Activated CD4-positive, alpha-beta memory T cell treated with anti-CD3 and anti-CD28 coated beads for 36 hours (primary cell): ENCODE data around the gene CABP1. TPM values are rescaled to one million over a fixed set of nuclear protein-coding genes. Genes with fewer than 3 reads are reported as not detected.

Experiments used
- total RNA-seq, 2 experiments: library from RNA; stranded (reverse); gene quantifications; one replicate each; pipeline ENCODE4 v1.2.3, GENCODE V29; 2021

Gene CABP1
- total RNA-seq, 2 experiments from 2014 or later: 0.24 to 0.29 TPM

Other genes starting within 250 kb of the CABP1 start
- 100 to 1,000 TPM; 474 to 478 TPM for gene COX6A1, start 202.5 kb upstream of the CABP1 start, total RNA-seq
- gene TRIAP1, start 194.2 kb upstream of the CABP1 start, total RNA-seq: 10 to 100 TPM; 32.2 to 34.6 TPM
- gene GATC, start 194.2 kb upstream of the CABP1 start, total RNA-seq: 10 to 100 TPM; 35.1 to 37.1 TPM
- 100 to 1,000 TPM; 218 to 221 TPM for gene SRSF9, start 170.9 kb upstream of the CABP1 start, total RNA-seq
- 100 to 1,000 TPM; 176 to 184 TPM for gene DYNLL1, start 144.5 kb upstream of the CABP1 start, total RNA-seq
- gene COQ5, start 111.5 kb upstream of the CABP1 start, total RNA-seq: 10 to 100 TPM; 30.1 to 31.6 TPM
- gene RNF10, start 106.3 kb upstream of the CABP1 start, total RNA-seq: 100 to 1,000 TPM; 188 to 210 TPM
- 10 to 100 TPM; 54.1 to 55.7 TPM for gene POP5, start 59.2 kb upstream of the CABP1 start, total RNA-seq
- gene MLEC, start 46.5 kb downstream of the CABP1 start, total RNA-seq: 10 to 100 TPM; 92.9 to 93.7 TPM
- 10 to 100 TPM; 28.2 to 31.3 TPM for gene UNC119B, start 69.8 kb downstream of the CABP1 start, total RNA-seq
- 10 to 100 TPM; 15.6 to 16.6 TPM for gene ACADS, start 85.2 kb downstream of the CABP1 start, total RNA-seq